Measurements from ENCODE around the gene MYH6.

Gene MYH6

DNA sequence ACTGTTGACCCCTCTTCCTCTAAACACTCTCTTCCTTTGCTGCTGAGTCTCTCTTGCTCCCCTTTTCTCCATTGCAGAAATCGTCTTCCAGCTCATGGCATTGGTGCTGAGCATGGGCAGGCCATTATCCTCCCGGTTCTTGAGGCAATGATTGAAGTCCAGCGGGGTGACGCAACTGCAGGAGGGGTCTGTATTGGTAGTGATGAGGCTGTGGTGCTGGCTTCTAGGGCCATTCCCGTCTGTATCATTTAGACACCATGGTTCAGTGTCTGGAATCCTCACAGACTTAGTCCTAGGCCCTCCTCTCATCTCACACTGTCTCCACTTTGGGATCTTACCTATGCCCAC, 54.7 kb downstream of the MYH6 start:
- DNase-seq, result no peak

DNA sequence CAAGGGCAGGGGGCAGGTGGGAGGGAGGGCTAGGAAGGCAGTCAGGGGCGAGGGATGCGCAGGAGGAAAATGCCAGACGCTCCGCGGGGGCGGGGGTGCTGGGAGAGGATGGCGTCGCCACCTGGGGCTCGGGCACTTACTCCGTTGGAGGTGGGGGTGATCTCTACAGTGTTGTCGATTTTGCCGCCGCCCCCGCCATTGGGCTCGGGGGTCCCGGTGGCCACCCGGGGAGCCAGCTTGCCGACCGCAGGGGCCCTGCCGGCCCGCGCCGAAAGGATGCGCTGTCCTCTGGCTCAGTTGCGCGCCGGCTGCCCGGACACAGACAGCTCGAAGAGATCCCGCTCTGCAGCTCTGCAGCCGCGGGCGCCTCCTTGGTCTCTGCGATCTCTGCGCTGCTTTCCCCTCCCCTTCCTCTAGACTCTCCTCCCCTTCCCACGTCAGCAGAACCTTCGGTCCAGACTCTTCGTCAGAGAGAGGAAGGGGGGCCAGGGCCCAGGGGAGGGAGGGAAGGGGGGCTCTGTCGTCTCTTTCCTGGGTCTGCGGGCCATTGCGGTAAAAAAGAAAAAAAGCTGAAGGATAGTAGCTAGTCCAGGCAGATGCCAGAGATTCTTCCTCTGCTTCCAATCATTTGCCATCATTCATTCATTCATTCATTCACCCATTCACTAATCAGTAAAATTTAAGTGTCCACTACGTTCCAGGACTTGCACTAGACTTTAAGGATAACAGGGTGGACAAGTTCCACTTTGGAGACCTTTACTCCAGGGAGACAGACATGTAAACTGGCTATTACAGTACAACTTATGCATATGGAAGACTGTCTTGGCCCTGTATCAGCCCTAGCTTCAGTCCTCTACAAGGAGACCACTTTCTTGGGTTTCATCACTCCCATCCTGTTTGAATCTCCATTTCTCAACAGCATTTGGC, 55.3 kb downstream of the MYH6 start, which contains the start of gene SLC22A17:
Gene SLC22A17, minus strand, starts transcription at position 382 of the 927 bp plus-strand sequence.
- DNase-seq, result peak; percentile 5

DNA sequence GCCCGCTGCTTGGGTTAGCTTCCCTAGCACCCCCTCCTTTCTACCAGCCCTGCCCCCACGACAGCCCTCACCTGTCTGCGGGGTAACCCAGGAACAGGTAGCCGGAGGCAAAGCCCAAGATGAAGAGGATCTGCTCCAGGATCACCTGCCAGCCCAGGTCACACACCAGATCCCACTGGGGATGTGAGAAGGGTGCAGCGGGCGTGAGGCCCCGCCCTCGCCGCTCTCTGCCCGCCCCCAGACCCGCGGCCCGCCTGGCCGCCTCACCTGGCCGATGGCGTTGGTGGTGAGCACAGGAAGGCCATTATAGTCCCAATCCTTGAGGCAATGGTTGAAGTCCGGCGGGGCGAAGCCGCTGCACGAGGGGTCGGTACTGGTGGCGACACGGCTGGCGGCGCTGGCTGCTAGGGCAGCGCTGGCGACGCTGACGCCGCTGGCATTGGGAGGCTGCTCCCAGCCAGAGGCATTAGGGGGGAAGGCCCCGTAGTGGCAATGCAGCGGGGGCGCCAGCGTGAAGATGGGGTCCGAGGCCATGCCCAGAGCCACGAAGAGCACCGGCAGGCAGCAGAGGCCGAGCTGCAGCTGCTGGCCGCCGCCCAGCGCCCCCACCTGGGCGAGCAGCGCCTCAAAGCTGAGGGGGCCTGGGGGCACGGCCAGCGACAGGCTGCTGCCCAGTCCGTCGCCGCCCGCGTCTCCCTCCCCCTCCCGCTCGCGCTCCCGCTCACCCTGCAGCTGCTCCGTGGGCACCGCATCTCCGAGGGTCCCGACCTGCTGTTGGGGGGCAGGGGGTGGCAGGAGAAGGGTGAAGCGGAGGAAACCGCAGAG, 56.2 kb downstream of the MYH6 start:
- DNase-seq, result no peak

DNA sequence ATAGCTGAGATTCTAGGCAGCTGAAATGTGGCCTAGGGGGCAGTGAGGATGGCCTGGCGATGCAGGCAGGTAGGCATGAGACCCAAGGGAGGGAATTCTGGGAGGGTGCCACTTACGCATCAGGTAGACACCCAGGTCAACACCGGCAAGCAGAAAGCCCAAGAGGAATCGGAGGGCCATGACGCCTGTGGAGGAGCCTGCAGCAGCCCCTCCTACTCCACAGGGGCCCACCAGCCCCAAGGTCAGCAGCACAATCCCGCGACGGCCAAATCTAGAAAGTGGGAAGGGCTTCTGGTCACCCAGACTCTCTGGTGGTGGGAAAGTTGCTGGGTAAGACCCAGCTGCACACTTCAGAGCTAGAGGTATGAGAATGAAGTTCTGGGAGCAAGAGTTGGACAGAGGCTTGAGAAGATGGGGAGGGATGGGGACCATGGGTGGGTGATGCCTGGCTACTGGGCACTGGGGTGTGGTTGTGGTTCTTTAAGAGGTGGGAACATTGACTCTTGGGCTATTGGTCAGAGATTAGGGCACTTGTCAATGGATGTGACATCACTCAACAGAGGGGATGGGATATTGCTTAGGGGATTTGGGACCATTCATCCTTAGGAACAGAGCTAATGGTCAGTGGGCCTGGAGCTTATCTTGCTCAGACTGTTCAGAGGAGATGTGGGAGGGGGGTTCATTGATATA, 58.8 kb downstream of the MYH6 start:
- DNase-seq, result no peak

DNA sequence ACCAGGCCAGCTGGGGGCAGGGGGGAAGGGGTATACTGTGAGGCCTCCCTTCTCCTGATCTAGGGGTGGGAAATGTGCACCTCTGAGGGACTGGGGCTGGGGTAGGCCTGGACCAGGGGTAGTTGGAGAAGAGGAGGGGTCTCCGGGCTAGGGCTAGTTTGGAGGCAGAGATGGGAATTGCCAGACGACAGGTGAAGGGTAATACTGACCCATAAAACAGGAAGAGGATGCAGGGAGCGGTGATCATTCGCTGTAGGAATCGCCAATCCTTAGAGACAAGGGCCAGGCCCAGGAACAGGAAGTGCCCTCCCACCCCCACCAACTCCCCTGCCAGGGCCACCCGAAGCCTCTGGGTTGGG, 59.8 kb downstream of the MYH6 start:
- no peak for DNase-seq

DNA sequence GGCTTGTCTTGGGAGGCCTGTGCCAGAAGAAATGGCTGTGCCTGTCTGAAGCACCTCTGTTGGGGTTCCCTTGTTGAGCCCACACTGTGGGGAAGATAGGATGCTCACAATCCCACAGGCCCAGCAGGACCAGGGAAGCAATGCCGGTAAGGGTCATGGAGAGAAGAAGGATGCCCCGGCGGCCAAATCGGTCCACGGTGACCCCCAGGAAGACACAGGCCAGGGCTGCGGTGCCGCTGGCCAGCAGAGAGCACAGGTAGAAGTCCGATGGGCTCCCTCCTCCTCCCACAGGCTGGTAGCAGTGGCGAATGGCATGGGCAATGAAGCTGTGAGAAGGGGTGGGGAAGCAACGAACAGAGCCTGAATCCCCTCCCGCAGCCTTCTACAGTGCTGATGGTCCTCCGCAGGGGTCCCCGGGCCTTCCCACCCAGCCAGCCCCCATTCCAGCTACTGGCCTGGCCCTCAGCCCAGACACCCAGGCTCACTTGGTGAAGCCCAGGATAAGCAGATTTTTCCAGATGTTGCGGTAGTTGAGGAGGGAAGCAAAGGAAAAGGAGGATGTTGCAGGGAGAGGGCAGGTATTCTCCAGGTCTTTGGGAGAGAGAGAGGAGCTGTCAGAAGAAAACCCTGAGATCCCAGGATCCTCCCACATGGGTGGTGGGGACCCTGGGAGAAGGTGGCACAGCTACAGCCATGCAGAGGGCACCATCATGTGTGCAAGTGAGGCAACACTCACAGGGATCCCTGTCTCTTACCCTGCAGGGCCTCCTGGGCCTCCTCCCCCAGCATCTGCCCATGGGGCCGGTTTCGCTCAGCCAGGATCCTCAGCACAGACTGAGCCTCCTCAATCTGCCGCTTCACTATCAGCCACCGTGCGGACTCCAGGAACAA, 60.4 kb downstream of the MYH6 start:
- no peak for DNase-seq

DNA sequence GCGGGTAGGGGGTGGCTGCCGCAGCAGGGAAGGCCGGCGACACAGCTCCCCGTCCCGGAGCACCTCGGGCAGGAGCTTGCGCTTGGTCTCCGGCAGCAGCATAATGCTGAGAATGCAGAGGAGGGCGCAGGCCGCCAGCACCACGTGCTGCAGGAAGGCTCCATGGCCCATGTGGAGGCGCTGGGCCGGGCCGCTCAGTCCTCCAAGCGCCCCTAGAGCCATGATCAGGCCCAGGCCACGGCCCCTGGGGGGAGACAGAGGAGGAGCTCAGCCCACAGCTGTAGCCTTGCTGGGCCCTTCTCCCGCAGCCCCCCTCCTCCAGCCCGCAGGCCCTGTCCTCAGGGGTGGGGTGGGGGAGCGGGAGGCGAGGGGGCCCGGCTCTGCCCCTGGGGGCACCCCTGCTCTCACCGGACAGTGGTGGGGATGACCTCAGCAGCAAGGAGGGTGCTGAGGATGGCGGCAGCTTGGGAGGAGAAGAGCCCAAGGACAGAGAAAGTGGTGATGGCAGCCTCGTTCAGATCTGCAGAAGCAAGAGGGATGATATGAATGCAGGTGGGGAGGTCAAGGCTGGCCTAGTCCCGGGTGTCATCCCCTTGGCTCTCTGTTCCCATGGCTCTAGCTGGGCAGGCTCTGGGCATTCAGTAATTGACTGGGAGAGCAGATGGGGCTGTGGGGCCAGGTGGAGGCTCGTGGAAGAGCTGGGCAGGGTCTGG, 61.2 kb downstream of the MYH6 start:
- DNase-seq, result no peak

DNA sequence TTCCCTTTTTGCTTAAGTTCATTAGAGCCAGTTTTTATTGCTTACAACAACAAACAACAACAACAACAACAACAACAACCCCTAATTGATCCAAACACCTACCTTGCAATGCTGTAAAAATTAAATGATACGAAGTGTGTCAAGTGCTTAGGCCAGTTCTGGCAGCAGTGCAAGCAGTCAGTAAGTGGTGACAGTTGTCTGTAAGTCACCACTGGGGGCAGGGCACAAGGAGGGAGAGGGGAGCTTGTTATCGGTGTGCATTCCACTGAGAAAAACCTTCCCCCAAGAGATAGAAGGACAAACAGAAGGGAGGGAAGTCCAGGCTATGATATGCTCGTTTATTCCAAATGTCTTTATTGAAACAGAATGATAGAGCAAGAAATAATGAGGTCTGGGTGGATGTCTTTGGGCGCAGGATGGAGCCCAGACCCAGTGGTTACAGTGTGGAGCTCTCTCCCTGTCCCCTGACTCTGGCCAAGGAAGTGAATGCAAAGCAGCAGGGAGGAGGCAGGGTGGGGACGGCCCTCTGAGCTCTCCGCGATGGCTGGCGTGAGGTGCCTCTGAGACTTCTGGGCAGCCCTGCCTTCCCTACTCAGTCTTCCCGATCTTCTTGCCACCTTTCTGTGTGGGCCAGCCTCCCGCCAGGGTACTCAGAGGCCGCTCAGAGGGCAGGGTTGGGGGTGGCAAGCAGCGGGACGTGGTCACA, 61.9 kb downstream of the MYH6 start:
- no peak for DNase-seq

DNA sequence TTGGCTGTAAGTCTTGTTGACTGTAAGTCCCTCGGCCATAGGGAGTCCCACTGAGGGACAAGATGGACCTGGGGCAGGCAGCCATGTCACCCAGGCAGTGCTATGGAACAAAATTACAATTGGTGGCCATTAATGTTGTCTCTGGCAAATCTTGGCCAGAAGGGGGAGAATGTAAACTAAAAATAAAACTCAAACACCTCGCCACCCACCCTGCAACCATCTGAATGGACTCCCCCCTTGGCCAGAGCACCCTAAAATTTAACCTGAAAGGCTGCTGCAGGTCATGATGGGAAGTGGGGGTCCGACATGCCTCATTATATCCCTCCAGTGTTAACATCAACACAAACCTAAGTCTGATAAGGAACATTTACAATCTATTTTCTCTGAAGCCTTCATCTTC, 63.6 kb downstream of the MYH6 start:
- DNase-seq, result no peak

DNA sequence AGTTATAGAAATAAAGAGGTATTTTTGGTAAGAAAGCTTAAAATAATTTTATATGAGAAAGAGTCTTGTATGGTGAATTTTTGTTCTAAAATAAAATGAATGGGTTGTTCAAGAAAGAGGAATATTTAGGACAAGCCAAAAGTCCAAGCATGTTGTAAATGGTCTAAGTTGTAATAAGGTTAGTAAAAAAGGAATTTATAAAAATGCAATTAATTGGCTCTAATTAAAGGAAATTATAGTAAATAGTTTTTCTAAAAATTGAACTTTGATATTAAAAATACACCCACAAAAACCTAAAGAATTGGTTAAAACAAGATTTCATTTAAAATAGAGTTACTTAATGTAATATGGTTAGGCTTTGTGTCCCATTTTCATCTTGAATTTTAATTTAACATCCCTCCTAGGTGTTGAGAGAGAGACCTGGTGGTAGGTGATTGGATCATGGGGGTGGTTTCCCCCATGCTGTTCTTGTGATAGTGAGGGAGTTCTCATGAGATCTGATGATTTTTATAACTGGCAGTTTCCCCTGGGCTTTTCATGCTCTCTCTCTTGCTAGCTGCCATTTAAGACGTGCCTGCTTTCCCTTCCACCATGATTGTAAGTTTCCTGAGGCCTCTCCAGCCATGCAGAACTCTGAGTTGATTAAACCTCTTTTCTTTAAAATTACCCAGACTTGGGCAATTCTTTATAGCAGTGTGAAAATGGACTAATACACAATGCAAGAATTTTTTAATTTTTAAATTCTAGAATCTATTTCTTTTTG, 68.4 kb downstream of the MYH6 start:
- no peak for DNase-seq

DNA sequence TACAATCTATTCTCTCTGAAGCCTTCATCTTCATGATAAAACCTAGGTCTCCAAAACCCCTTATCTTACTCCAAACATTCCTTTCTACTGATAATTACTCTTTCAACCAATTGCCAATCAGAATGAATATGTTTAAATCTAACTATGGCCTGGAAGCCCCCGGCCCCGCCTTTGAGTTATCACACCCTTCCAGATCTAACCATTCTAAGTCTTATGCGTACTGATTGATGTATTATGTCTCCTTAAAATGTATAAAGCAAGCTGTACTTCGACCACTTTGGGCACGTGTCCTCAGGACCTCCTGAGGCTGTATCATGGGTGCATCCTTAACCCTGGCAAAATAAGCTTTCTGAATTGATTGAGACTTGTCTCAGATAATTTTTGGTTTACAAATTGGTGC, 72.5 kb downstream of the MYH6 start:
- no peak for DNase-seq

All from NCI-H510A treated with DMSO at 0.1 percent for 48 hours (cell line).